ENCODE measurements around the gene DLGAP4.

- TF ChIP-seq, protein P1, sequence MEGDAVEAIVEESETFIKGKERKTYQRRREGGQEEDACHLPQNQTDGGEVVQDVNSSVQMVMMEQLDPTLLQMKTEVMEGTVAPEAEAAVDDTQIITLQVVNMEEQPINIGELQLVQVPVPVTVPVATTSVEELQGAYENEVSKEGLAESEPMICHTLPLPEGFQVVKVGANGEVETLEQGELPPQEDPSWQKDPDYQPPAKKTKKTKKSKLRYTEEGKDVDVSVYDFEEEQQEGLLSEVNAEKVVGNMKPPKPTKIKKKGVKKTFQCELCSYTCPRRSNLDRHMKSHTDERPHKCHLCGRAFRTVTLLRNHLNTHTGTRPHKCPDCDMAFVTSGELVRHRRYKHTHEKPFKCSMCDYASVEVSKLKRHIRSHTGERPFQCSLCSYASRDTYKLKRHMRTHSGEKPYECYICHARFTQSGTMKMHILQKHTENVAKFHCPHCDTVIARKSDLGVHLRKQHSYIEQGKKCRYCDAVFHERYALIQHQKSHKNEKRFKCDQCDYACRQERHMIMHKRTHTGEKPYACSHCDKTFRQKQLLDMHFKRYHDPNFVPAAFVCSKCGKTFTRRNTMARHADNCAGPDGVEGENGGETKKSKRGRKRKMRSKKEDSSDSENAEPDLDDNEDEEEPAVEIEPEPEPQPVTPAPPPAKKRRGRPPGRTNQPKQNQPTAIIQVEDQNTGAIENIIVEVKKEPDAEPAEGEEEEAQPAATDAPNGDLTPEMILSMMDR (IDR thresholded peaks at IDR 0.05), result no peak
- TF ChIP-seq ZFX (IDR thresholded peaks at IDR 0.05; ENCODE audit: borderline replicate concordance), result no peak
Measured at GRCh38 chr20:36341331-36342020, 35.3 kb downstream of the DLGAP4 start.
